DND-41 (cell line): Measurements from ENCODE around the gene NPHP4.

ENCODE experiments used
- CTCF ChIP-seq: IDR thresholded peaks from 2 replicates; pipeline ENCODE4 v1.5.1; 2012; ENCODE audit warnings: borderline replicate concordance, low read length, moderate library complexity, mild to moderate bottlenecking; ENCODE audit not compliant: poor library complexity, severe bottlenecking; ENCODE audit errors: extremely low read depth
- EZH2 ChIP-seq: IDR thresholded peaks from 3 replicates; pipeline ENCODE4 v1.6.1; 2012; ENCODE audit warnings: borderline replicate concordance, low read depth, mild to moderate bottlenecking, moderate library complexity, low read length, inconsistent platforms; ENCODE audit not compliant: severe bottlenecking

DNA sequence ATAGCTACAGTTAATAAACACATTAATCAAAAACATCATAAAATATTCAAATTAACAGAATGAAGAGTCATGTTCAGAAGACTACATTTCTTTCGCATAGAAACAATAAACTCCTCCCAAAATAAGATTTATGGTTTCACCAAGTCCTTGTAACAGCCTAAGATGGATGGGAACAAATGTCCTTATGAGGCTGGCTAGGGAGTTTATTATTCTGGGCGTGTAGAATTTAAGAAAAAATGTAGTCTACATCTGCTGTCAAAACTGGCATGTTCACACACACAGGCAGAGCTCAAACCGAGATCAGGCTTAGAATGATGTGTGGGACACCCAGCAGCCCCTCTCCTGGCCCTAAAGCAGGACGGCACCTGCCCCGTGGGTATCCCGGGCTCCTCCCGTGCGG lies 101.1 kb downstream of the NPHP4 start:
- TF ChIP-seq EZH2: no peak
- TF ChIP-seq CTCF: no peak
